Activated T-cell treated with anti-CD3 and anti-CD28 coated beads, Interleukin-2, amount 50 U/mL, for 4 hours (primary cell): Measurements from ENCODE around the gene MLX. TPM values are rescaled to one million over a fixed set of nuclear protein-coding genes. Genes with fewer than 3 reads are reported as not detected.
"Not testable (repeated sequence)": the region's sequence is repeated elsewhere in the genome, so short reads cannot be mapped to it uniquely, and the experiment has no call there.

Experiments used
- ATAC-seq, 2 donors: fragments of 200-7000 bp; cut with Tn5 transposase; one replicate each; pipeline ENCODE4 v1.10.0; 2021
- DNase-seq: peaks from one replicate; pipeline ENCODE4 v3.0.0-alpha.2; 2020
- H3K27me3 Mint-ChIP-seq: one replicate; pipeline ENCODE4 v1.8.0; 2021; ENCODE audit warnings: low read depth, mixed read lengths
- H3K36me3 Mint-ChIP-seq: one replicate; pipeline ENCODE4 v1.8.0; 2022; ENCODE audit warnings: mixed read lengths; ENCODE audit not compliant: insufficient read depth
- H3K4me1 Mint-ChIP-seq: one replicate; pipeline ENCODE4 v1.8.0; 2021; ENCODE audit warnings: low read depth, mixed read lengths
- H3K4me3 Mint-ChIP-seq: one replicate; pipeline ENCODE4 v1.8.0; 2021; ENCODE audit warnings: mild to moderate bottlenecking, moderate library complexity, mixed read lengths
- H3K9me3 Mint-ChIP-seq: one replicate; pipeline ENCODE4 v1.8.0; 2021; ENCODE audit warnings: mixed read lengths
- total RNA-seq, 3 donors: library from RNA; stranded (reverse); gene quantifications; one replicate each; pipeline ENCODE4 v1.2.1, GENCODE V29; 2021

The MLX gene
- total RNA-seq, 3 donors from 2014 or later: 69.3 to 90.1 (median 77.7) TPM

GRCh38 chr17:42544874-42545283 is 22.0 kb upstream of the MLX start:
- H3K4me3 Mint-ChIP-seq: no peak overlapping the region
- no peaks in the 10 kb centered on the region for H3K36me3 Mint-ChIP-seq
- no peak for DNase-seq
- H3K9me3 Mint-ChIP-seq: no peaks in the 10 kb centered on the region
- H3K27me3 Mint-ChIP-seq: no peaks in the 10 kb centered on the region
- no peak for ATAC-seq
- peaks cover 20% of the 10 kb centered on the region for H3K4me1 Mint-ChIP-seq

GRCh38 chr17:42545755-42546505 is 21.0 kb upstream of the MLX start:
- peaks cover 17% of the 10 kb centered on the region for H3K4me1 Mint-ChIP-seq

GRCh38 chr17:42547001-42547461 is 19.9 kb upstream of the MLX start:
- Mint-ChIP-seq H3K27me3 (no peaks in the 10 kb centered on the region), H3K4me3 (no peak overlapping the region), H3K4me1 (peaks cover 11% of the 10 kb centered on the region), H3K9me3 (no peaks in the 10 kb centered on the region), H3K36me3 (no peaks in the 10 kb centered on the region)
- ATAC-seq: no peak
- DNase-seq: no peak

More at GRCh38 chr17:42545755-42546505, 21.0 kb upstream of the MLX start:
- DNase-seq, H3K27me3 Mint-ChIP-seq, H3K9me3 Mint-ChIP-seq, H3K4me3 Mint-ChIP-seq, ATAC-seq, H3K36me3 Mint-ChIP-seq: not testable (repeated sequence)

- ATAC-seq: no peak
- DNase-seq: no peak
- Mint-ChIP-seq H3K27me3 (no peaks in the 10 kb centered on the region), H3K36me3 (no peaks in the 10 kb centered on the region), H3K9me3 (no peaks in the 10 kb centered on the region), H3K4me3 (no peak overlapping the region), H3K4me1 (peaks cover 11% of the 10 kb centered on the region)
Observed at GRCh38 chr17:42547698-42548069, 19.2 kb upstream of the MLX start.

- peaks cover 11% of the 10 kb centered on the region for H3K4me1 Mint-ChIP-seq
- H3K9me3 Mint-ChIP-seq: no peaks in the 10 kb centered on the region
- peak; percentile 81 for DNase-seq
- no peaks in the 10 kb centered on the region for H3K36me3 Mint-ChIP-seq
- ATAC-seq: peak; percentile 85 to 88
- no peaks in the 10 kb centered on the region for H3K27me3 Mint-ChIP-seq
- no peak overlapping the region for H3K4me3 Mint-ChIP-seq
Observed at GRCh38 chr17:42548070-42548837, 18.6 kb upstream of the MLX start.

- ATAC-seq: no peak
- peak overlapping the region; percentile 19 for H3K4me3 Mint-ChIP-seq
- H3K36me3 Mint-ChIP-seq: no peaks in the 10 kb centered on the region
- H3K9me3 Mint-ChIP-seq: no peaks in the 10 kb centered on the region
- no peak for DNase-seq
- H3K4me1 Mint-ChIP-seq: peaks cover 15% of the 10 kb centered on the region
- H3K27me3 Mint-ChIP-seq: no peaks in the 10 kb centered on the region
Observed at GRCh38 chr17:42548993-42549755, 17.7 kb upstream of the MLX start.

- not testable (repeated sequence) for H3K36me3 Mint-ChIP-seq, H3K27me3 Mint-ChIP-seq, ATAC-seq, DNase-seq, H3K9me3 Mint-ChIP-seq
- H3K4me3 Mint-ChIP-seq: peak within 1 kb of the TSS; percentile 88
- H3K4me1 Mint-ChIP-seq: peaks cover 27% of the 10 kb centered on the region
Observed at GRCh38 chr17:42552736-42553135, 14.2 kb upstream of the MLX start, which contains the start of gene HSD17B1. Gene HSD17B1 (plus strand): TSS chr17:42552923. CDS start chr17:42552934, 11 bp downstream.

GRCh38 chr17:42553161-42553818 is 13.6 kb upstream of the MLX start:
- Mint-ChIP-seq H3K27me3 (no peaks in the 10 kb centered on the region), H3K4me1 (peaks cover 27% of the 10 kb centered on the region), H3K9me3 (no peaks in the 10 kb centered on the region), H3K4me3 (peak overlapping the region; percentile 88), H3K36me3 (no peaks in the 10 kb centered on the region)
- no peak for DNase-seq
- ATAC-seq: no peak

- peak; percentile 16 to 32 for ATAC-seq
- Mint-ChIP-seq H3K9me3 (no peaks in the 10 kb centered on the region), H3K4me3 (peak overlapping the region; percentile 88), H3K36me3 (no peaks in the 10 kb centered on the region), H3K27me3 (no peaks in the 10 kb centered on the region), H3K4me1 (peaks cover 25% of the 10 kb centered on the region)
- no peak for DNase-seq
Observed at GRCh38 chr17:42553866-42554249, 13.0 kb upstream of the MLX start.

- ATAC-seq (peak; percentile 90 to 91), DNase-seq (peak; percentile 60)
- H3K4me1 Mint-ChIP-seq: peaks cover 20% of the 10 kb centered on the region
- H3K9me3 Mint-ChIP-seq: no peaks in the 10 kb centered on the region
- no peaks in the 10 kb centered on the region for H3K27me3 Mint-ChIP-seq
- no peaks in the 10 kb centered on the region for H3K36me3 Mint-ChIP-seq
- peak overlapping the region; percentile 88 for H3K4me3 Mint-ChIP-seq
Observed at GRCh38 chr17:42554250-42555121, 12.4 kb upstream of the MLX start.

GRCh38 chr17:42555122-42555622 is 11.7 kb upstream of the MLX start:
- Mint-ChIP-seq H3K4me3 (peak overlapping the region; percentile 88), H3K27me3 (no peaks in the 10 kb centered on the region), H3K36me3 (no peaks in the 10 kb centered on the region), H3K9me3 (no peaks in the 10 kb centered on the region), H3K4me1 (peaks cover 20% of the 10 kb centered on the region)
- ATAC-seq (peak in 1 of 2 donors; percentile 12), DNase-seq (no peak)

- not testable (repeated sequence) for DNase-seq, ATAC-seq, H3K27me3 Mint-ChIP-seq, H3K9me3 Mint-ChIP-seq, H3K36me3 Mint-ChIP-seq
- H3K4me3 Mint-ChIP-seq: peak overlapping the region; percentile 26
- peaks cover 18% of the 10 kb centered on the region for H3K4me1 Mint-ChIP-seq
Observed at GRCh38 chr17:42555961-42556617, 10.8 kb upstream of the MLX start.
